Common myeloid progenitor, CD34-positive (primary cell): ENCODE measurements around the gene PRPF8.

Experiments used
- CTCF ChIA-PET: fragments of 350-600 bp; sonication (Branson Sonifier 250); formaldehyde crosslinking; loops from one replicate; lab custom pipeline; 2021; ENCODE audit warnings: antibody characterized with exemption; lab: Charles Lee
- POLR2A ChIA-PET: fragments of 350-600 bp; sonication (Branson Sonifier 250); formaldehyde crosslinking; loops from one replicate; lab custom pipeline; 2021; ENCODE audit warnings: antibody characterized with exemption; lab: Charles Lee
- DNase-seq, 3 donors: peaks; one replicate each; pipeline versions ENCODE4 v3.0.0 to v3.0.0-alpha.2; 2013
- H3K27ac ChIP-seq, 2 experiments: 1 replicate in 1 of 2; 2 replicates in 1 of 2; pipeline ENCODE4 v1.7.0; 2013; ENCODE audit warnings: inconsistent platforms in 2 of 2, low read length in 2 of 2, mild to moderate bottlenecking in 2 of 2, low read depth in 1 of 2, moderate library complexity in 1 of 2; ENCODE audit not compliant: severe bottlenecking in 2 of 2, insufficient read depth in 1 of 2, poor library complexity in 1 of 2
- H3K27me3 ChIP-seq, 5 experiments: replicated peaks in 2 of 5; 1 replicate in 3 of 5; 2 replicates in 2 of 5; pipeline versions ENCODE4 v1.6.1 to v1.7.0; 2013; ENCODE audit warnings: low read length in 4 of 5, mild to moderate bottlenecking in 2 of 5, moderate library complexity in 2 of 5, inconsistent platforms in 1 of 5; ENCODE audit not compliant: insufficient read depth in 5 of 5, control insufficient read depth in 4 of 5
- H3K36me3 ChIP-seq, 4 experiments: 1 replicate in 2 of 4; 2 replicates in 2 of 4; pipeline versions ENCODE4 v1.6.1 to v1.7.0; 2013; ENCODE audit warnings: low read length in 3 of 4, control low read depth in 1 of 4, mild to moderate bottlenecking in 1 of 4; ENCODE audit not compliant: control insufficient read depth in 4 of 4, insufficient read depth in 4 of 4
- H3K4me1 ChIP-seq, 4 experiments: 1 replicate in 3 of 4; 2 replicates in 1 of 4; pipeline versions ENCODE4 v1.6.1 to v1.7.1; 2013; ENCODE audit warnings: low read length in 3 of 4, mild to moderate bottlenecking in 3 of 4, control low read depth in 1 of 4, inconsistent platforms in 1 of 4, moderate library complexity in 1 of 4; ENCODE audit not compliant: control insufficient read depth in 4 of 4, insufficient read depth in 4 of 4; ENCODE audit errors: control extremely low read depth in 1 of 4
- H3K4me3 ChIP-seq, 7 experiments: 1 replicate in 4 of 7; 2 replicates in 3 of 7; pipeline versions ENCODE4 v1.5.1 to v1.7.0; 2013; ENCODE audit warnings: mild to moderate bottlenecking in 7 of 7, low read length in 6 of 7, moderate library complexity in 6 of 7, inconsistent platforms in 2 of 7, low read depth in 2 of 7, control low read depth in 1 of 7; ENCODE audit not compliant: insufficient read depth in 4 of 7, control insufficient read depth in 1 of 7; ENCODE audit errors: extremely low read depth in 1 of 7
- H3K9me3 ChIP-seq, 5 experiments: 1 replicate in 4 of 5; 2 replicates in 1 of 5; pipeline versions ENCODE4 v1.6.1 to v1.7.1; 2013; ENCODE audit warnings: low read length in 4 of 5, mild to moderate bottlenecking in 2 of 5, inconsistent platforms in 1 of 5, low read depth in 1 of 5, moderate library complexity in 1 of 5; ENCODE audit not compliant: control insufficient read depth in 4 of 5, insufficient read depth in 2 of 5; ENCODE audit errors: control extremely low read depth in 1 of 5
- WGBS: methylation state at CpG from one replicate; pipeline ENCODE4 v1.1.5; 2013; ENCODE audit not compliant: insufficient coverage; 5-methylcytosine and 5-hydroxymethylcytosine counted together

Gene PRPF8

GRCh38 chr17:1601571-1601970, 83.1 kb downstream of the PRPF8 start:
- H3K4me3 ChIP-seq, result no peak overlapping the region
- peaks cover 0 to 9% (median 5%) of the 10 kb centered on the region in 4 experiments for H3K36me3 ChIP-seq
- POLR2A ChIA-PET, result no interaction called here
- H3K27me3 ChIP-seq, result no peaks in the 10 kb centered on the region
- CTCF ChIA-PET, result no interaction called here
- H3K9me3 ChIP-seq, result peaks cover 0 to 10% (median 7%) of the 10 kb centered on the region in 5 experiments
- H3K27ac ChIP-seq, result no peak overlapping the region
- no peak for DNase-seq
- peaks cover 5 to 23% (median 17%) of the 10 kb centered on the region in 4 experiments for H3K4me1 ChIP-seq
- 96% methylated on average over 14 of the region's 14 CpGs for WGBS
